ENCODE data around the gene TRPC4. TPM values are rescaled to one million over a fixed set of nuclear protein-coding genes. Genes with fewer than 3 reads are reported as not detected.

Gene TRPC4
- total RNA-seq, 1 donor from 2014 or later: 6.5 TPM

DNA sequence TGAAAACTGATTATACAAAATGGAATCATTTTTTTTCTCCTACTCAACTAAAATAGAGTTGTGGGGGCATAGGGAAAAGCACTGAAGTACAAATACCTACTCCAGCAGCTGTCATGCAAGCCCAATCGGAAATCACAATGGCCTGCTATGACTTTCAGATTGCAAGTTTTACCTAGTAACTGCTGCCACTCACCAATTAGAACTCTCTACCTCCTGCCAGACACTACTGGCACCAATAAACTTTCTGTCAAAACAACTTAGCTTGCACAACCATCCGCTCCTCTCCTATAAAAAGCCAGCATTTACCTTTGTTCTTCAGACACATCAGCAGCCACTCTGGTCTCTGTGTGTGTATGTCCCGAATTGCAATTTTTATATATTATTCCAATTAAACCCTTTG, 9.3 kb upstream of the TRPC4 start:
- H3K4me3 Mint-ChIP-seq (ENCODE audit: unreplicated experiment): no peak overlapping the region
- H3K4me1 Mint-ChIP-seq (ENCODE audit: unreplicated experiment): no peaks in the 10 kb centered on the region
- no peaks in the 10 kb centered on the region for H3K27me3 Mint-ChIP-seq (ENCODE audit: unreplicated experiment)
- no peak overlapping the region for H3K27ac Mint-ChIP-seq (ENCODE audit: unreplicated experiment)
- DNase-seq (ENCODE audit: low spot score): no peak
- no peaks in the 10 kb centered on the region for H3K9me3 Mint-ChIP-seq (ENCODE audit: unreplicated experiment)
- TF ChIP-seq, protein P1, sequence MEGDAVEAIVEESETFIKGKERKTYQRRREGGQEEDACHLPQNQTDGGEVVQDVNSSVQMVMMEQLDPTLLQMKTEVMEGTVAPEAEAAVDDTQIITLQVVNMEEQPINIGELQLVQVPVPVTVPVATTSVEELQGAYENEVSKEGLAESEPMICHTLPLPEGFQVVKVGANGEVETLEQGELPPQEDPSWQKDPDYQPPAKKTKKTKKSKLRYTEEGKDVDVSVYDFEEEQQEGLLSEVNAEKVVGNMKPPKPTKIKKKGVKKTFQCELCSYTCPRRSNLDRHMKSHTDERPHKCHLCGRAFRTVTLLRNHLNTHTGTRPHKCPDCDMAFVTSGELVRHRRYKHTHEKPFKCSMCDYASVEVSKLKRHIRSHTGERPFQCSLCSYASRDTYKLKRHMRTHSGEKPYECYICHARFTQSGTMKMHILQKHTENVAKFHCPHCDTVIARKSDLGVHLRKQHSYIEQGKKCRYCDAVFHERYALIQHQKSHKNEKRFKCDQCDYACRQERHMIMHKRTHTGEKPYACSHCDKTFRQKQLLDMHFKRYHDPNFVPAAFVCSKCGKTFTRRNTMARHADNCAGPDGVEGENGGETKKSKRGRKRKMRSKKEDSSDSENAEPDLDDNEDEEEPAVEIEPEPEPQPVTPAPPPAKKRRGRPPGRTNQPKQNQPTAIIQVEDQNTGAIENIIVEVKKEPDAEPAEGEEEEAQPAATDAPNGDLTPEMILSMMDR (IDR thresholded peaks at IDR 0.05; ENCODE audit: unreplicated experiment): no peak
- no peaks in the 10 kb centered on the region for H3K36me3 Mint-ChIP-seq (ENCODE audit: low read depth, unreplicated experiment)

DNA sequence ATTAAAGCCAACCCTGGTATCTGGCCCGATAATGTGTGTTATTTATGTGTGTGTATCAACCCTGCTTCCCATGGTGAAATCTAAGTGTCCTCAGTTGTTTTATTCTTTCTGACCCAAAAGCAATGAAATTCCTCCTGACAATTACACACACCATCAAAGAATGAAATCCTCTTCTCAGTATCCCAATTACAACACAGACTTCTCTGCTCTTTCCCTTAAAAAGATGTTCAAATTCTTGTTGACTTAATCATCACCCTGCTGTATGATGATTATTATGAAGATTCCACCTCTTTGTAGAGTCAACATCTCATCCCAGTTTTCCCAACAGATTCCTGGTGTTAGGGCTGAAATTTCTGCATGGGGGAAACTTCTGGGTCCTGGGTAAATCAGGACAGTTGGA, 8.9 kb upstream of the TRPC4 start:
- no peaks in the 10 kb centered on the region for H3K9me3 Mint-ChIP-seq (ENCODE audit: unreplicated experiment)
- TF ChIP-seq, protein P1 (IDR thresholded peaks at IDR 0.05; ENCODE audit: unreplicated experiment): no peak
- no peaks in the 10 kb centered on the region for H3K36me3 Mint-ChIP-seq (ENCODE audit: low read depth, unreplicated experiment)
- DNase-seq (ENCODE audit: low spot score): no peak
- H3K4me3 Mint-ChIP-seq (ENCODE audit: unreplicated experiment): no peak overlapping the region
- H3K4me1 Mint-ChIP-seq (ENCODE audit: unreplicated experiment): no peaks in the 10 kb centered on the region
- no peak overlapping the region for H3K27ac Mint-ChIP-seq (ENCODE audit: unreplicated experiment)
- no peaks in the 10 kb centered on the region for H3K27me3 Mint-ChIP-seq (ENCODE audit: unreplicated experiment)

DNA sequence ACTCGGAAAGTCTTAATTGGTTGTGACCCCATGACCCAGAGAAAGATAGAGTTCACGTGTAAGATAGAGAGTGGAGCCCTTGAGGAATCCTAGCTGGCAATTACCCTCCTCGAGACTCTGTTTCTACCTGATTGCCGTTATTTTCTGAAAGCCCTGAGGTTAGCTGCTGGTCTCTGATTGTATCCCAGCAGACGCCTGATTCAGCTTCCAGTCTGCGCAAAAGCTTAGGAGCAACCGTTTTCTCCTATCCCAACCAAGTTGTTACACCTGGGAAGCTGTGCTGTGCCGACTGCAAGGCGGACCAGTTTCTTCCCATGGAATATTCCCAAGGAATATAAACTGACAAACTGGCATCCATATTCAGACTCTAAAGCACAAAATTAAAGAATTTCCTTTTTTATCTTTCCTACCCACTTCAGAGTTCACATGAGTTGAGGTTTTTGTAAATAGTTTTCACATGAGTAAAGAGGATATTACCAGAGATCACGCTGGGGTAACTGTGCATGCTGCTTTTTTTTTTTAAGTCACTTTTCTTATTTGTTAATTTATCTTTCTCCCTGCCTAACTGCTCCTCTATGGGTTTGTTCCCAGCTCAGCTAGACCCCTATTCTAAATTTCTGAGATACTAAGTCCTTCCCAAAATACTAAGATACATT, 1.5 kb upstream of the TRPC4 start:
- Mint-ChIP-seq H3K4me1 (ENCODE audit: unreplicated experiment) (peaks cover 10% of the 10 kb centered on the region), H3K27me3 (ENCODE audit: unreplicated experiment) (no peaks in the 10 kb centered on the region), H3K36me3 (ENCODE audit: low read depth, unreplicated experiment) (peaks cover 3% of the 10 kb centered on the region), H3K4me3 (ENCODE audit: unreplicated experiment) (no peak overlapping the region), H3K27ac (ENCODE audit: unreplicated experiment) (no peak overlapping the region), H3K9me3 (ENCODE audit: unreplicated experiment) (no peaks in the 10 kb centered on the region)
- DNase-seq (ENCODE audit: low spot score): no peak
- TF ChIP-seq, protein P1 (IDR thresholded peaks at IDR 0.05; ENCODE audit: unreplicated experiment): no peak

DNA sequence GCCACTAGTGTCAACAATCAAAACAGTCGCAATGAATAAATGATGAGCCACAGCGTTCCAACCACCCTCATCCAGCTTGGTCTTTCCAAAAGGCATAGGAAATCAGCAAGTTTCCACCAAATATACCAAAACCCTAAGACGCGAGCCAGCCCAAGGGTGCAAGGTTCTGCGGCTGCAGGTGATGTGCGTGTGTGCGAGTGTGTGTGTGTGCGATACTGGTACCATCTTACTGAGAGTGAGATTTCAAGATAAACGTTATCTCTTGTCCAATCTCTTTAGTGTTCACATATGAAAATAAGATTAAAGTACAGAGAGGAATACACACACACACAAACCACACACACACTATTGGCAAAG, 895 bp upstream of the TRPC4 start:
- DNase-seq (ENCODE audit: low spot score): no peak
- Mint-ChIP-seq H3K4me3 (ENCODE audit: unreplicated experiment) (peak overlapping the region; percentile 90), H3K27ac (ENCODE audit: unreplicated experiment) (peak overlapping the region; percentile 52), H3K4me1 (ENCODE audit: unreplicated experiment) (peaks cover 10% of the 10 kb centered on the region), H3K36me3 (ENCODE audit: low read depth, unreplicated experiment) (peaks cover 3% of the 10 kb centered on the region), H3K27me3 (ENCODE audit: unreplicated experiment) (no peaks in the 10 kb centered on the region), H3K9me3 (ENCODE audit: unreplicated experiment) (no peaks in the 10 kb centered on the region)
- TF ChIP-seq, protein P1 (IDR thresholded peaks at IDR 0.05; ENCODE audit: unreplicated experiment): no peak

DNA sequence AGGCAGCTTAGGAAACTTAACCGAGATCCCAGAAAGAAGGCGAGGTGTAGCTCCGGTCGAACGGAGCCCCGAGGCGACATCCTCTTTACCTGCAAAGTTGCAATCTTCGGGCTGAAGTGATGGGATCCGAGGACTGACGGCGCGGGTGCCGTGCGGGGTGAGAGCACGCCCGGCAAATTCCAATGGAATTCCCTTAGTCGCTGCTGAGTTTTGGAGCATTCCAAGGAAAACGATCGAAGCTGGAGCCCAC, 141 bp downstream of the TRPC4 start:
- peaks cover 10% of the 10 kb centered on the region for H3K4me1 Mint-ChIP-seq (ENCODE audit: unreplicated experiment)
- peaks cover 3% of the 10 kb centered on the region for H3K36me3 Mint-ChIP-seq (ENCODE audit: low read depth, unreplicated experiment)
- no peaks in the 10 kb centered on the region for H3K27me3 Mint-ChIP-seq (ENCODE audit: unreplicated experiment)
- DNase-seq (ENCODE audit: low spot score): no peak
- TF ChIP-seq, protein P1 (IDR thresholded peaks at IDR 0.05; ENCODE audit: unreplicated experiment): no peak
- H3K27ac Mint-ChIP-seq (ENCODE audit: unreplicated experiment): no peak overlapping the region
- H3K9me3 Mint-ChIP-seq (ENCODE audit: unreplicated experiment): no peaks in the 10 kb centered on the region
- H3K4me3 Mint-ChIP-seq (ENCODE audit: unreplicated experiment): peak overlapping the region; percentile 90

Measured in endothelial cell (in vitro differentiated cells).